ENCODE measurements around the gene NPY1R.

NPY1R gene

DNA sequence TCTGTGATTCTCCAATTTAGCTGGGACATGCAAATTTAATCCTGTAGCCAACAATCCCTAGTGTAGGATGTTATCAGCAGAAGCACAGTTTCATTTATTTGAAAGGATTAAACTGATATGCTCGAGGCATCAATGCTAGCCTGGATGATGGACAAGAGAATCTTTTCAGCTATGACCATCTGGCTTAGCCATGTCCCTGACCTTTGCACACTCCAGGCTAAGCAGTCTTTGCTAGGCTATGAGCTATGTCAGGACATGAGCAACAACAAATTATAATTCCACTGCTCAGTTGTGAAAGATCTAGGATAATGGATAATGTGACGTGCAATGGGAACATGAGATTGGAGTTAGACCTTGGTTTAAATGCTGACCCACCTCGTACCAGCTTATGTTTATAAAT is 32.0 kb downstream of the NPY1R start:
- TF ChIP-seq, protein P1, sequence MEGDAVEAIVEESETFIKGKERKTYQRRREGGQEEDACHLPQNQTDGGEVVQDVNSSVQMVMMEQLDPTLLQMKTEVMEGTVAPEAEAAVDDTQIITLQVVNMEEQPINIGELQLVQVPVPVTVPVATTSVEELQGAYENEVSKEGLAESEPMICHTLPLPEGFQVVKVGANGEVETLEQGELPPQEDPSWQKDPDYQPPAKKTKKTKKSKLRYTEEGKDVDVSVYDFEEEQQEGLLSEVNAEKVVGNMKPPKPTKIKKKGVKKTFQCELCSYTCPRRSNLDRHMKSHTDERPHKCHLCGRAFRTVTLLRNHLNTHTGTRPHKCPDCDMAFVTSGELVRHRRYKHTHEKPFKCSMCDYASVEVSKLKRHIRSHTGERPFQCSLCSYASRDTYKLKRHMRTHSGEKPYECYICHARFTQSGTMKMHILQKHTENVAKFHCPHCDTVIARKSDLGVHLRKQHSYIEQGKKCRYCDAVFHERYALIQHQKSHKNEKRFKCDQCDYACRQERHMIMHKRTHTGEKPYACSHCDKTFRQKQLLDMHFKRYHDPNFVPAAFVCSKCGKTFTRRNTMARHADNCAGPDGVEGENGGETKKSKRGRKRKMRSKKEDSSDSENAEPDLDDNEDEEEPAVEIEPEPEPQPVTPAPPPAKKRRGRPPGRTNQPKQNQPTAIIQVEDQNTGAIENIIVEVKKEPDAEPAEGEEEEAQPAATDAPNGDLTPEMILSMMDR (IDR thresholded peaks at IDR 0.05) = no peak
- H3K27ac Mint-ChIP-seq = no peak overlapping the region
- H3K4me3 Mint-ChIP-seq = no peak overlapping the region
- peaks cover 4% of the 10 kb centered on the region for H3K9me3 Mint-ChIP-seq
- no peaks in the 10 kb centered on the region for H3K4me1 Mint-ChIP-seq
- H3K27me3 Mint-ChIP-seq (ENCODE audit: low read depth, poor library complexity) = peaks cover 6% of the 10 kb centered on the region
- H3K36me3 Mint-ChIP-seq (ENCODE audit: low read depth) = no peaks in the 10 kb centered on the region
- DNase-seq = no peak

DNA sequence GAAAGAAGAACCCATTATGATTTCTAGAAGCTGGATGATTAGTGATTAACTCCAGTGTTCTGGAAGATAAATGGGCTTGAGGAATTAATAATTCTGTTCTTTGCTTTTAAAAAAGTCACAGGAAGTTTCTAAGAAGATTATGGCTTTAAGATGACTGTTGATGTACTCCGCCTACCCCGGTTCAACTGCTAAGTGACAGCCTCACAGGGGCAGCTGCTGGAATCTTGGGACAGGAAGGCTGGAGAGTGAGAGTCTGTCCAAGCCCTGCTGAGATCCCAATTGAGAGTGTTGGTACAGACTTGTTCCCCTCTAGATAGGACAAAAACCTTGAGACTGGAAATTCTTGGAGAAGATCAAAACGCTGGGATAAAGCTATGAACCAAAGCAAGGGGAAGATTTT is 37.3 kb downstream of the NPY1R start:
- peaks cover 6% of the 10 kb centered on the region for H3K4me1 Mint-ChIP-seq

DNA sequence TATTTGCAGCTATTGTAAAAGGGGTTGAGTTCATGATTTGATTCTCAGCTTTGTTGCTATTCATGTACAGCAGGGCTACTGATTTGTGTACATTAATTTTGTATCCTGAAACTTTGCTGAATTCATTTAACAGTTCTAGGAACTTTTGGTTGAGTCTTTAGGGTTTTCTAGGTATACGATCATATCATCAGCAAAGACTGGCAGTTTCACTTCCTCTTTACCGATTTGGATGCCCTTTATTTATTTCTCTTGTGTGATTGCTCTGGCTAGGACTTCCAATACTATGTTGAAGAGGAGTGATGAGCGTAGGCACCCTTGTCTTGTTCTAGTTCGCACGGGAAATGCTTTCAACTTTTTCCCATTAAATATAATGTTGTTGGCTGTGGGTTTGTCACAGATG is 48.1 kb downstream of the NPY1R start:
- DNase-seq = no peak
- no peak overlapping the region for H3K27ac Mint-ChIP-seq
- H3K36me3 Mint-ChIP-seq (ENCODE audit: low read depth) = no peaks in the 10 kb centered on the region
- no peak overlapping the region for H3K4me3 Mint-ChIP-seq
- H3K27me3 Mint-ChIP-seq (ENCODE audit: low read depth, poor library complexity) = no peaks in the 10 kb centered on the region
- TF ChIP-seq, protein P1 (IDR thresholded peaks at IDR 0.05) = no peak
- no peaks in the 10 kb centered on the region for H3K4me1 Mint-ChIP-seq
- H3K9me3 Mint-ChIP-seq = peaks cover 10% of the 10 kb centered on the region

More for the DNA sequence above, 37.3 kb downstream of the NPY1R start:
- H3K9me3 Mint-ChIP-seq = peaks cover 4% of the 10 kb centered on the region
- TF ChIP-seq, protein P1 (IDR thresholded peaks at IDR 0.05) = no peak
- no peaks in the 10 kb centered on the region for H3K36me3 Mint-ChIP-seq (ENCODE audit: low read depth)
- peaks cover 6% of the 10 kb centered on the region for H3K27me3 Mint-ChIP-seq (ENCODE audit: low read depth, poor library complexity)
- no peak overlapping the region for H3K4me3 Mint-ChIP-seq
- no peak for DNase-seq
- H3K27ac Mint-ChIP-seq = no peak overlapping the region

DNA sequence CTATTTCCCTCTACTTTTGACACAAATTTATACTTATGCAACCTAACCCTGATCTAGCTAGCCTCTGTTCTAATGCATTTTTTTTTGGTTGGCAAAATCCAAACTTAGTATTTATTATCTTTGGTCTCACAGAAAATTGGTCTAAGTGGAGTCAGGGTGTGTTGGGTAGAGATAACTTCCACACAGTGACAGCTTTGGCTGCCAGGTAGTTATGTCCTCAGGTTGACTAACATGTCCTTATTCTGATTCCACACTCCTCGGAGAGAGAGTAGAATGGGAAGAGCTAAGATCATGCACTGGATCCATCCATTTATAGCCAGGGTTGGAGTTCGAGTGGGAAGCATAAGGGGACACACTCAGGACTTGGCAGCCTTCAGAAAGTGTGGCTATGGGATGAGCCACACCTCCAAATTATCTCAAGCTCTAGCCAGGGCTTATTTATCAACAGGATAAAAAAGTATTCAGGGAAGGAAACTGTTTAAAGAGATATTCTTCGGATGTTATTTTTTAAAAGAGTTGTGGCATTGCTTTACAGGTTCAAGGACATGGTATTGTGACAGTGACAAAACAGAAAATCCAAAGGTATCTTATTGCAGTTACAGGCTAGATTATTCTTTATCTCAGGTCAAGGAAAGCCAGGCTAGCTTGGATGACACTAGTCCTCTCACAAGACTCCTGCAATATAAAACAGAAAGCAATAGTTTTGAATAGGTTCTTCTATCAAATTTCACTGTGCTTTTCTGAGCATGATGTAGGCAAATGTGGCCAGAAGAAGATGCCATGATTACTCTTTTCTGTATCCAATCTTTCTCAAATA is 51.5 kb downstream of the NPY1R start:
- TF ChIP-seq, protein P1 (IDR thresholded peaks at IDR 0.05) = no peak
- H3K4me1 Mint-ChIP-seq = no peaks in the 10 kb centered on the region
- no peak overlapping the region for H3K27ac Mint-ChIP-seq
- no peaks in the 10 kb centered on the region for H3K36me3 Mint-ChIP-seq (ENCODE audit: low read depth)
- peaks cover 10% of the 10 kb centered on the region for H3K9me3 Mint-ChIP-seq
- no peak overlapping the region for H3K4me3 Mint-ChIP-seq
- H3K27me3 Mint-ChIP-seq (ENCODE audit: low read depth, poor library complexity) = no peaks in the 10 kb centered on the region
- DNase-seq = no peak

DNA sequence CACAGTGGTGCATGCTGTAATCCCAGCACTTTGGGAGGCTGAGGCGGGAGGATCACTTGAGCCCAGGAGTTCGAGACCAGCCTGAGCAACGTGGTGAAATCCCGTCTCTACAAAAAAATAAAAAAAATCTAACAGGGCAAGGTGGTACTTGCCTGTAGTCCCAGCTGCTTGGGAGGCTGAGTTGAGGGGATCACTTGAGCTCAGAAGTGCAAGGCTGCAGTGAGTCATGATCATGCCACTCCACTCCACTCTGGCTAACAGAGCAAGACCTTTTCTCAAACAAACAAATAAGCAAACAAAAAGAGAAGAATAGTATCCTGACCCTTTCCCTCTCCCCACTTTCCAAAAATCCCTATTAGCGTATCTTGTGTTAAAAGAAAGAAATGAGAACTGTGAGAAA is 52.7 kb downstream of the NPY1R start:
- Mint-ChIP-seq H3K9me3 (peaks cover 10% of the 10 kb centered on the region), H3K36me3 (ENCODE audit: low read depth) (no peaks in the 10 kb centered on the region), H3K4me1 (no peaks in the 10 kb centered on the region), H3K4me3 (no peak overlapping the region), H3K27me3 (ENCODE audit: low read depth, poor library complexity) (no peaks in the 10 kb centered on the region), H3K27ac (no peak overlapping the region)
- no peak for DNase-seq
- TF ChIP-seq, protein P1 (IDR thresholded peaks at IDR 0.05) = no peak

DNA sequence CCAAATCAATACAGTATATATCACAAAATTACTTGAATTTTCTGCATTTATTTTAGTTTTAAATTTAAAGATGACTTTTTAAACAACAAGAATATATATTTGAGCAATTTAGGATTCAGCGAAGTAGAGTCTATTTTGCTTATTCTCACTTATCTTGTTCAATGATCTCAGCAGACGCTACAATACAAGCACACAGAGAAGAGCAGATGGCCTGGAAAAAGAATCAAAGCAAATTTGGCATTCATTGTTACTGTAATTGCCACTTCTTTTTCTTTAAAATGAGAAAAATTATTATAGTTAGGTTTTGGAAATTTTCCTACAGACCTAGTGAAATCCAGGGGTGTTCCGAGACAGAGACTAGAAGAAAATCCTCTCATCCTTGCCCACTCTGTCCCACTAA is 57.5 kb downstream of the NPY1R start:
- Mint-ChIP-seq H3K36me3 (ENCODE audit: low read depth) (no peaks in the 10 kb centered on the region), H3K4me1 (peaks cover 11% of the 10 kb centered on the region), H3K27ac (no peak overlapping the region), H3K9me3 (no peaks in the 10 kb centered on the region), H3K27me3 (ENCODE audit: low read depth, poor library complexity) (peaks cover 3% of the 10 kb centered on the region), H3K4me3 (no peak overlapping the region)
- no peak for DNase-seq
- TF ChIP-seq, protein P1 (IDR thresholded peaks at IDR 0.05) = no peak

Data from nephron progenitor cell (in vitro differentiated cells).